Kidney (tissue), 14 donors: ENCODE data around the gene COLEC12. TPM values are rescaled to one million over a fixed set of nuclear protein-coding genes. Genes with fewer than 3 reads are reported as not detected.

Source experiments
- DNase-seq, 5 donors: peaks; one replicate each; pipeline ENCODE4 v3.0.0-alpha.2; 2013 to 2020
- FAIRE-seq: peaks from 2 replicates; lab custom pipeline; 2012; peaks lifted over from hg19 to GRCh38; lab: Jason Lieb, UNC
- H3K27ac ChIP-seq, 2 donors: one replicate each; pipeline ENCODE4 v1.7.0; 2013; ENCODE audit warnings: low read depth in 2 of 2, low read length in 2 of 2, inconsistent platforms in 1 of 2
- H3K27me3 ChIP-seq: one replicate; pipeline ENCODE4 v1.7.1; 2013; ENCODE audit warnings: low read length, inconsistent platforms; ENCODE audit not compliant: control insufficient read depth, insufficient read depth
- H3K36me3 ChIP-seq, 3 donors: one replicate each; pipeline versions ENCODE4 v1.7.0 to v1.7.1; 2013; ENCODE audit warnings: low read length in 3 of 3, control low read depth in 1 of 3, inconsistent platforms in 1 of 3; ENCODE audit not compliant: insufficient read depth in 3 of 3, control insufficient read depth in 2 of 3
- H3K4me1 ChIP-seq, 3 donors: one replicate each; pipeline versions ENCODE4 v1.7.0 to v1.7.1; 2013; ENCODE audit warnings: low read length in 3 of 3, inconsistent platforms in 1 of 3, low read depth in 1 of 3; ENCODE audit not compliant: control insufficient read depth in 2 of 3, insufficient read depth in 2 of 3
- H3K4me3 ChIP-seq, 3 donors: one replicate each; pipeline versions ENCODE4 v1.7.0 to v1.8.1; 2013; ENCODE audit warnings: low read length in 3 of 3, control low read depth in 1 of 3, inconsistent platforms in 1 of 3
- H3K9ac ChIP-seq, 3 donors: one replicate each; pipeline versions ENCODE4 v1.7.0 to v1.7.1; 2013; ENCODE audit warnings: low read length in 3 of 3, control low read depth in 1 of 3, inconsistent platforms in 1 of 3
- H3K9me3 ChIP-seq, 3 donors: one replicate each; pipeline versions ENCODE4 v1.7.0 to v1.7.1; 2013; ENCODE audit warnings: low read length in 3 of 3, control low read depth in 1 of 3, inconsistent platforms in 1 of 3; ENCODE audit not compliant: control insufficient read depth in 2 of 3, insufficient read depth in 1 of 3
- CTCF ChIP-seq: IDR thresholded peaks from 3 replicates; pipeline ENCODE4 v1.5.1; 2012; ENCODE audit warnings: mild to moderate bottlenecking, moderate library complexity, borderline replicate concordance; ENCODE audit not compliant: insufficient read depth; ENCODE audit errors: extremely low read depth
- intact Hi-C: fragments of 100-400 bp; cut with DNase I; formaldehyde crosslinking; loops from one replicate; pipeline ENCODE4 v1.11.1; 2022
- polyA plus RNA-seq: library from polyadenylated mRNA; stranded (reverse); fragments of 350-450 nt; fragmentation: Illumina TruSeq; extraction: RNeasy Lipid Tissue Mini Kit (QIAGEN cat#74804); gene quantifications from one replicate; pipeline ENCODE4 v1.2.3, GENCODE V29; 2014; ENCODE audit warnings: low read depth, low replicate concordance; ENCODE audit not compliant: insufficient read depth
- total RNA-seq: library from RNA; stranded (reverse); fragmentation: NEBNext Ultra II Directional; extraction: Animal tissue kit (Norgen Biotek cat#: 25700); gene quantifications from one replicate; pipeline ENCODE4 v1.2.1, GENCODE V29; 2021
- donor health status: control.
- donor health status: control.
- donor health status: control.
- donor health status: control.
- donor health status: control.
- donor health status: DM: yes; HTN: yes; CAD: no.
- donor health status: Normal renal cell carcinoma (clear cell type).

The COLEC12 gene
- total and polyA plus RNA-seq, 2 donors from 2014 or later = 1.3 to 7.4 TPM

- FAIRE-seq = no peak
- intact Hi-C loops = no loop called here
- no peak overlapping the region for H3K9ac ChIP-seq
Observed at GRCh38 chr18:394987-395362, 105.5 kb downstream of the COLEC12 start.

GRCh38 chr18:394262-394986 is 106.1 kb downstream of the COLEC12 start:
- Histone ChIP-seq H3K4me1 (peaks cover 0 to 2% (median 0%) of the 10 kb centered on the region in 3 donors), H3K36me3 (no peaks in the 10 kb centered on the region), H3K4me3 (no peak overlapping the region), H3K9ac (no peak overlapping the region), H3K27ac (no peak overlapping the region), H3K27me3 (no peaks in the 10 kb centered on the region), H3K9me3 (no peaks in the 10 kb centered on the region)
- TF ChIP-seq CTCF = no peak
- intact Hi-C loops = no loop called here
- DNase-seq (no peak), FAIRE-seq (no peak)

More at GRCh38 chr18:394987-395362, 105.5 kb downstream of the COLEC12 start:
- Histone ChIP-seq H3K9me3 (no peaks in the 10 kb centered on the region), H3K4me3 (no peak overlapping the region), H3K4me1 (peaks cover 0 to 2% (median 0%) of the 10 kb centered on the region in 3 donors), H3K27me3 (no peaks in the 10 kb centered on the region), H3K36me3 (no peaks in the 10 kb centered on the region), H3K27ac (no peak overlapping the region)
- DNase-seq = peak in 3 of 5 donors; percentile 48 to 81 (median 70)
- TF ChIP-seq CTCF = no peak

- Histone ChIP-seq H3K9ac (no peak overlapping the region), H3K4me1 (peaks cover 0 to 2% (median 0%) of the 10 kb centered on the region in 3 donors), H3K9me3 (no peaks in the 10 kb centered on the region), H3K27ac (no peak overlapping the region), H3K4me3 (no peak overlapping the region), H3K36me3 (no peaks in the 10 kb centered on the region), H3K27me3 (no peaks in the 10 kb centered on the region)
- intact Hi-C loops = no loop called here
- FAIRE-seq (no peak), DNase-seq (no peak)
- TF ChIP-seq CTCF = no peak
Observed at GRCh38 chr18:393574-393957, 106.9 kb downstream of the COLEC12 start.
